ENCODE data around the gene IGF2BP2.

DNA sequence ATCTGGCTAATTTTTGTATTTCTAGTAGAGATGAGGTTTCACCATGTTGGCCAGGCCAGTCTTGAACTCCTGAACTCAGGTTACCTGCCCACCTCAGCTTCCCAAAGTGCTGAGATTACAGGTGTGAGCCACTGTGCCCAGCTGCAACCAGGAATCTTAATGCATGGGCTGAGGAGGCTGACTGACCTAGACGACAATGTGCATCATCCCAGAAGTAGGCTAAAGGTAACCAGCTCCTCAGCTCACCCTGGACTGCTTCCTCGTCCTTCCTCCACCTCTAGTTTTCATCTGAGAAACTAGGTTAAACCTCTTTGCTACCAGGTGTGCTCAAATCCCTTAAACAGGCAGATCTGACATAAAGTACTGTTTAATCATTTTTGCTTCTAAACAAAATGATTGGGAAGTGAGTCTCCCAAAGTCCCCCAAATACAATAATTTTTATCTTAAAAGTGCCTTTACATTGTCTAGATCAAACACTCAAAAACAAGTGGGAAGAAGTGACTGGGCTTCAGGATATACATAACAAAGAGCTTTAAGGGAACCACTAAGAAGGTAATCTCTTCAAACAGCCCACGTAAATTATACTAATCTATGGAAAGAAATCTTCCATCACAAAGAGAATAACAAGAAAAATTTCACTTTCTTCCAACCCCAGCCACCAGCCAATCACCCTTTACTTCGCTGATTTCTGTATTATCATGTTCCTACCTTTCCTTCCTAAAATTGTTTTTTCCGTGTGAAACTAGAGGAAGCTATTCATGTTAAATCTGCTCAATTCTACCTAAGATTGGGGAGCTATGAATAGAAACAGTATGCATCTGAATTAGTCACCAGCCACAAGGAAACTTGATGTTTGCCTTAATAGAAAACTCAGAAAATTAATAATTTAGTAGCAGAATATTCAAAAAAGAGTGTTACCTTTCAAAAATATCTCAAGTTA, 34.7 kb downstream of the IGF2BP2 start:
- no peak for TF ChIP-seq YY1 (IDR thresholded peaks at IDR 0.05; ENCODE audit: low read depth)
- no peak for TF ChIP-seq CREB1 (IDR thresholded peaks at IDR 0.05; ENCODE audit: low read depth)
- no peak for TF ChIP-seq RAD21 (IDR thresholded peaks at IDR 0.05; ENCODE audit: low read depth)
- TF ChIP-seq, protein P1, sequence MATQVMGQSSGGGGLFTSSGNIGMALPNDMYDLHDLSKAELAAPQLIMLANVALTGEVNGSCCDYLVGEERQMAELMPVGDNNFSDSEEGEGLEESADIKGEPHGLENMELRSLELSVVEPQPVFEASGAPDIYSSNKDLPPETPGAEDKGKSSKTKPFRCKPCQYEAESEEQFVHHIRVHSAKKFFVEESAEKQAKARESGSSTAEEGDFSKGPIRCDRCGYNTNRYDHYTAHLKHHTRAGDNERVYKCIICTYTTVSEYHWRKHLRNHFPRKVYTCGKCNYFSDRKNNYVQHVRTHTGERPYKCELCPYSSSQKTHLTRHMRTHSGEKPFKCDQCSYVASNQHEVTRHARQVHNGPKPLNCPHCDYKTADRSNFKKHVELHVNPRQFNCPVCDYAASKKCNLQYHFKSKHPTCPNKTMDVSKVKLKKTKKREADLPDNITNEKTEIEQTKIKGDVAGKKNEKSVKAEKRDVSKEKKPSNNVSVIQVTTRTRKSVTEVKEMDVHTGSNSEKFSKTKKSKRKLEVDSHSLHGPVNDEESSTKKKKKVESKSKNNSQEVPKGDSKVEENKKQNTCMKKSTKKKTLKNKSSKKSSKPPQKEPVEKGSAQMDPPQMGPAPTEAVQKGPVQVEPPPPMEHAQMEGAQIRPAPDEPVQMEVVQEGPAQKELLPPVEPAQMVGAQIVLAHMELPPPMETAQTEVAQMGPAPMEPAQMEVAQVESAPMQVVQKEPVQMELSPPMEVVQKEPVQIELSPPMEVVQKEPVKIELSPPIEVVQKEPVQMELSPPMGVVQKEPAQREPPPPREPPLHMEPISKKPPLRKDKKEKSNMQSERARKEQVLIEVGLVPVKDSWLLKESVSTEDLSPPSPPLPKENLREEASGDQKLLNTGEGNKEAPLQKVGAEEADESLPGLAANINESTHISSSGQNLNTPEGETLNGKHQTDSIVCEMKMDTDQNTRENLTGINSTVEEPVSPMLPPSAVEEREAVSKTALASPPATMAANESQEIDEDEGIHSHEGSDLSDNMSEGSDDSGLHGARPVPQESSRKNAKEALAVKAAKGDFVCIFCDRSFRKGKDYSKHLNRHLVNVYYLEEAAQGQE (IDR thresholded peaks at IDR 0.05; ENCODE audit: low read depth) = no peak
- TF ChIP-seq, protein P2, sequence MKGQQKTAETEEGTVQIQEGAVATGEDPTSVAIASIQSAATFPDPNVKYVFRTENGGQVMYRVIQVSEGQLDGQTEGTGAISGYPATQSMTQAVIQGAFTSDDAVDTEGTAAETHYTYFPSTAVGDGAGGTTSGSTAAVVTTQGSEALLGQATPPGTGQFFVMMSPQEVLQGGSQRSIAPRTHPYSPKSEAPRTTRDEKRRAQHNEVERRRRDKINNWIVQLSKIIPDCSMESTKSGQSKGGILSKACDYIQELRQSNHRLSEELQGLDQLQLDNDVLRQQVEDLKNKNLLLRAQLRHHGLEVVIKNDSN (IDR thresholded peaks at IDR 0.05) = no peak
- TF ChIP-seq TAF1 (IDR thresholded peaks at IDR 0.05; ENCODE audit: low read depth) = no peak
- TF ChIP-seq, protein P3, sequence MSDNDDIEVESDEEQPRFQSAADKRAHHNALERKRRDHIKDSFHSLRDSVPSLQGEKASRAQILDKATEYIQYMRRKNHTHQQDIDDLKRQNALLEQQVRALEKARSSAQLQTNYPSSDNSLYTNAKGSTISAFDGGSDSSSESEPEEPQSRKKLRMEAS (IDR thresholded peaks at IDR 0.05) = no peak
- no peak for TF ChIP-seq CEBPB (IDR thresholded peaks at IDR 0.05)
- no peak for TF ChIP-seq EP300 (IDR thresholded peaks at IDR 0.05; ENCODE audit: borderline replicate concordance)
- TF ChIP-seq TCF12 (IDR thresholded peaks at IDR 0.05; ENCODE audit: low read depth) = no peak
- TF ChIP-seq EGR1 (IDR thresholded peaks at IDR 0.05) = no peak
- TF ChIP-seq FOXM1 (IDR thresholded peaks at IDR 0.05; ENCODE audit: borderline replicate concordance, low read depth) = no peak

Data from Ishikawa (cell line).